Large intestine (tissue), 3 donors: ENCODE data around the gene LTBP2. TPM values are rescaled to one million over a fixed set of nuclear protein-coding genes. Genes with fewer than 3 reads are reported as not detected.

Source experiments
- DNase-seq, 2 donors: peaks; one replicate each; pipeline versions ENCODE4 v3.0.0 to v3.0.0-alpha.2; 2013
- H3K27ac ChIP-seq: one replicate; pipeline ENCODE4 v1.5.1; 2013; ENCODE audit warnings: low read length
- H3K27me3 ChIP-seq: 2 replicates; pipeline ENCODE4 v1.6.1; 2013; ENCODE audit warnings: low read length; ENCODE audit not compliant: control insufficient read depth, insufficient read depth
- H3K36me3 ChIP-seq: 2 replicates; pipeline ENCODE4 v1.6.1; 2013; ENCODE audit warnings: low read length; ENCODE audit not compliant: control insufficient read depth, insufficient read depth
- H3K4me1 ChIP-seq: one replicate; pipeline ENCODE4 v1.6.1; 2013; ENCODE audit warnings: low read length; ENCODE audit not compliant: control insufficient read depth, insufficient read depth
- H3K4me3 ChIP-seq: one replicate; pipeline ENCODE4 v1.5.1; 2013; ENCODE audit warnings: low read length
- H3K9me3 ChIP-seq: one replicate; pipeline ENCODE4 v1.6.1; 2013; ENCODE audit warnings: mild to moderate bottlenecking, low read depth, low read length, moderate library complexity; ENCODE audit not compliant: control insufficient read depth
- WGBS: methylation state at CpG from one replicate; pipeline ENCODE4 v1.1.5; 2013; ENCODE audit warnings: low lambda C conversion rate; ENCODE audit not compliant: insufficient coverage; 5-methylcytosine and 5-hydroxymethylcytosine counted together
- polyA plus RNA-seq: library from polyadenylated mRNA; unstranded; fragments of 120-200 nt; gene quantifications from one replicate; pipeline ENCODE4 v1.2.1, GENCODE V29; 2013

LTBP2 gene
- polyA plus RNA-seq, 1 donor, result 3.5 TPM

GRCh38 chr14:74638966-74639365 is 26.9 kb upstream of the LTBP2 start:
- H3K27me3 ChIP-seq, result no peaks in the 10 kb centered on the region
- no peak for DNase-seq
- WGBS, result no CpG with 5 or more reads among the region's 1 CpG
- no peak overlapping the region for H3K27ac ChIP-seq
- no peaks in the 10 kb centered on the region for H3K4me1 ChIP-seq
- H3K36me3 ChIP-seq, result no peaks in the 10 kb centered on the region
- H3K9me3 ChIP-seq, result no peaks in the 10 kb centered on the region
- H3K4me3 ChIP-seq, result no peak overlapping the region

GRCh38 chr14:74638066-74638465 is 26.0 kb upstream of the LTBP2 start:
- 27% methylated on average over 3 of the region's 7 CpGs for WGBS
- H3K27ac ChIP-seq, result no peak overlapping the region
- no peaks in the 10 kb centered on the region for H3K4me1 ChIP-seq
- DNase-seq, result no peak
- no peak overlapping the region for H3K4me3 ChIP-seq
- H3K9me3 ChIP-seq, result no peaks in the 10 kb centered on the region
- no peaks in the 10 kb centered on the region for H3K36me3 ChIP-seq
- no peaks in the 10 kb centered on the region for H3K27me3 ChIP-seq

- no CpG with 5 or more reads among the region's 3 CpGs for WGBS
- Histone ChIP-seq H3K4me3 (no peak overlapping the region), H3K27me3 (no peaks in the 10 kb centered on the region), H3K27ac (no peak overlapping the region), H3K36me3 (no peaks in the 10 kb centered on the region), H3K9me3 (no peaks in the 10 kb centered on the region), H3K4me1 (no peaks in the 10 kb centered on the region)
- no peak for DNase-seq
These were observed 25.1 kb upstream of the LTBP2 start for GRCh38 chr14:74637178-74637550.

- 100% methylated on average over 1 of the region's 10 CpGs for WGBS
- Histone ChIP-seq H3K4me1 (no peaks in the 10 kb centered on the region), H3K27ac (no peak overlapping the region), H3K9me3 (no peaks in the 10 kb centered on the region), H3K27me3 (no peaks in the 10 kb centered on the region), H3K36me3 (no peaks in the 10 kb centered on the region), H3K4me3 (no peak overlapping the region)
- no peak for DNase-seq
These were observed 24.6 kb upstream of the LTBP2 start for GRCh38 chr14:74636424-74637177.

GRCh38 chr14:74635847-74636246 is 23.8 kb upstream of the LTBP2 start:
- Histone ChIP-seq H3K36me3 (no peaks in the 10 kb centered on the region), H3K4me1 (no peaks in the 10 kb centered on the region), H3K4me3 (no peak overlapping the region), H3K27me3 (no peaks in the 10 kb centered on the region), H3K9me3 (no peaks in the 10 kb centered on the region), H3K27ac (no peak overlapping the region)
- DNase-seq, result no peak
- WGBS, result no CpG with 5 or more reads among the region's 3 CpGs

GRCh38 chr14:74634964-74635363 is 22.9 kb upstream of the LTBP2 start:
- H3K4me1 ChIP-seq, result no peaks in the 10 kb centered on the region
- no peaks in the 10 kb centered on the region for H3K9me3 ChIP-seq
- no peak overlapping the region for H3K27ac ChIP-seq
- DNase-seq, result no peak
- no peaks in the 10 kb centered on the region for H3K27me3 ChIP-seq
- H3K36me3 ChIP-seq, result no peaks in the 10 kb centered on the region
- WGBS, result no CpG with 5 or more reads among the region's 2 CpGs
- no peak overlapping the region for H3K4me3 ChIP-seq

GRCh38 chr14:74634481-74634880 is 22.4 kb upstream of the LTBP2 start:
- WGBS, result no CpG with 5 or more reads among the region's 1 CpG
- no peak for DNase-seq
- Histone ChIP-seq H3K27ac (no peak overlapping the region), H3K4me1 (no peaks in the 10 kb centered on the region), H3K9me3 (no peaks in the 10 kb centered on the region), H3K27me3 (no peaks in the 10 kb centered on the region), H3K4me3 (no peak overlapping the region), H3K36me3 (no peaks in the 10 kb centered on the region)

GRCh38 chr14:74630881-74631690 is 19.0 kb upstream of the LTBP2 start:
- DNase-seq, result no peak
- no peaks in the 10 kb centered on the region for H3K36me3 ChIP-seq
- H3K27ac ChIP-seq, result no peak overlapping the region
- no peaks in the 10 kb centered on the region for H3K9me3 ChIP-seq
- H3K4me1 ChIP-seq, result no peaks in the 10 kb centered on the region
- H3K27me3 ChIP-seq, result no peaks in the 10 kb centered on the region
- H3K4me3 ChIP-seq, result no peak overlapping the region
- WGBS, result no CpG with 5 or more reads among the region's 15 CpGs

GRCh38 chr14:74628418-74628817 is 16.4 kb upstream of the LTBP2 start:
- peak; percentile 61 to 70 for DNase-seq
- no peak overlapping the region for H3K27ac ChIP-seq
- no CpG with 5 or more reads among the region's 5 CpGs for WGBS
- no peaks in the 10 kb centered on the region for H3K9me3 ChIP-seq
- H3K4me3 ChIP-seq, result no peak overlapping the region
- no peaks in the 10 kb centered on the region for H3K4me1 ChIP-seq
- no peaks in the 10 kb centered on the region for H3K27me3 ChIP-seq
- no peaks in the 10 kb centered on the region for H3K36me3 ChIP-seq

GRCh38 chr14:74627076-74627475 is 15.0 kb upstream of the LTBP2 start:
- Histone ChIP-seq H3K4me1 (no peaks in the 10 kb centered on the region), H3K27ac (no peak overlapping the region), H3K36me3 (no peaks in the 10 kb centered on the region), H3K9me3 (no peaks in the 10 kb centered on the region), H3K27me3 (no peaks in the 10 kb centered on the region), H3K4me3 (no peak overlapping the region)
- no peak for DNase-seq
- WGBS, result 100% methylated on average over 1 of the region's 8 CpGs
